ENCODE data around the gene SLIT3.

SLIT3 gene

DNA sequence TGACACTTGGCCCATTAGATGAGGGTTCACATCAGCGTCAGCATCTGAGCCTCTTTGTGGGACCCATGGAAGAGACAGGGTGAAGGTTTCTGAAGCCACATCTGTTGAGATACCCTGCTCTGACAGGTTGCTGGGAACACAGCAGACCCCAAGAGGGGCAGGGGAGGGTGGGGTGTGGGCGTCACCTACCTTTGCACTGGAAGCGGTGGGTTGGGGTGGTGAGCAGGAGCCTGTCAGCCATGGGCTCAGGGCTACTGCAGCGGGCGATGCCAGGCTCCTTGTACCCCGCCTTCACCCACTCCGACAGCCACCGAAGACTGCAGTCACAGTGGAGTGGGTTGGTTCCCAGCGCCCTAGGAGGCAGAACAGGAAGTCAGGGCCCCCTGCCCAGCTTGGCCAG is 590.2 kb downstream of the SLIT3 start:
- DNase-seq = no peak

DNA sequence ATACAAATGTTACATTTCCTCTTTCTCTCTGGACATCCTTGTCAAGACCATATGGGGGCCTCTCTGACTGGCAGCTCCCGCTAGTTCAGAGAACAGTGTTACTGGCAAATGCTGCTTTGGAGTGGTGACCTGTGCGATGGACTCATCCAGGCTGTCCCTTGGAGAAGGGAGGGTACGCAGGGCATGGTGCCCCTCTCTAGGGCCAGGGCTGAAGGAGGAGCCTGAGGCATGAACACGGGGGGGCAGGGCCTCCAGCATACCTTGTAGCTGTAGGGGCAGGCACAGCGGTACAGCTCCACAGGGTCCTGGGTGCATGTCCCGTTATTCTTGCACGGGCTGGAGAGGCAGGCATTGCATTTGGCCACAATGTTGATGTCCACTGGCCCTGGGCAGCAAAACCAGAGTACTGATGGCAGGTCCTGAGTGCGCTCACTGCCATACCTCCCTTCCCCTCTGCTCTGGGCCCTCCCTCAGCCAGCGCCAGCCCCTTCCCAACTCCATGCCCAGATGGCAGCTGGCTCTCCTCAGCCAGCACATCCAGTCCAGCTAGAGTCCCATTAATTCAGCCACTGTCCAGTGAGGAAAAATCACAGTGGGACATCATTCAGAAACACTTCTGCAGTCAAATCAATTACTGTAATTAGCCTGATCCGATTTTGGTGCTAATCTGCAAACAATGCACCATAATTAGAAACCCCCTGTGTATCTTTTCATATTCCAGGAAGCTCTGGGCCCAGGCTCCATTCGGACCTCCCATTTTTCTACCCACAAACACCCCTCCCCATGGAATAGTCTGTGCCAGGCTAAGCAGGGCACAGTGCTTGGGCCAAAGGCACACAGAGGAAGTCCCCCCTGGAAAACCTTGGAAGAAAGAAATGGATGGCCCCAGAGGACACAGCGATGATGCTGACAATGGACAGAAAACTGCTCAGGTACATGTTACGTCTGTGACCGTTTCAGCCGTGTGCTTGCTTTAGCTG is 592.9 kb downstream of the SLIT3 start:
- DNase-seq = no peak

DNA sequence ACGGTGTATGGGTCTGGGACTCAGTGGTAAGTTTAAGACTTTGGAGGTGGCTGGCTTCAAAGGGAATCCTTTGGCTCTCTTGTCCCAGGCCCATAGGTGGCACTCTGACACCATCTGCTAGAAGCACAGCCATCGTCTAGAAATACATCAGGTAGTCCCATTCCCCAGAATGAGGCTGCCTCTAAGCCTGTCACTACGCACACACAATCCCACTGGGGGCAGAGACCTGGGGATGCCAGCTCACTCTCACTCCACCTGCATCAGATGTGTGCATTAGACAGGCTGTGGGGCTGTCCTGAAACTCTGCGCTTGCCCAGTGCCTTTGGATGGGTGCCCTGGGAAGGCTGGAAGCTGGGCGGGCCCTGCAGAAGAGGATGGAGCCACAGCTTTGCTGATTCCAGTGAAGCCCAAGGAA is 594.3 kb downstream of the SLIT3 start:
- no peak for DNase-seq

DNA sequence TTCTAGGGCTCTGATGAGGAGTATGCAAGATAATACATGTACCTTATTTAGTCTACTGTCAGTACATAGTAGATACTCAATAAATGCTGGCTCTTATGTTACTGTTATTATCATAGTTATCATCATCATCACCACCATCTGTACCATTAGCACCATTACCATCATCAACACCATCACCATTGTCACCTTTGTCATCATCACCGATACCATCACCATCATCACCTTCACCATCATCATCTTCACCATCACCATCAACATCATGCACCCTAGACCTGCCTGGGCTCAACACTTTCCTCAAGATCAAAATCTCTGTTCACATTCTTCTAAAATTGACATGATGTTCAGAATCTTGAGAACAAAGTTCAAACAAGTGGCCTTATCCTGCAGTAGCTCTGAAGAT is 595.6 kb downstream of the SLIT3 start:
- no peak for DNase-seq

DNA sequence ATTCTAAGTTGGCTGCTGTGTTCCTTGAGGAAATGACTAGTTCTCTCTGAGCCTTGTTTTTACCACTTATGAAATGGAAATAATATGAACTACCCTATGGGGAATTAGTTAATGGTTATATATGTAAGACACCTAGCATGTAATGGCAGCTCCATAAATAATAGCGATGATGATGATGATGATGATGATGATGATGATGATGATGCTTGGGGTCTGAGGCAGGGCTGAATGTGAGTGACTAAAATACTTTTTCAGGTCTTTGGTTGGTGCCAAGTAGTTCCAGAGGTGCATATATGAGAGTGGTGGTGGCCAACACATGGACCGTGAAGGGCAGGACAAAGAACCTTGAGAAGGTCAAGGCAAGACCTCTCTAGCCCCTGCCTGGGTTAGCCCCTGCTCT is 598.4 kb downstream of the SLIT3 start:
- DNase-seq = no peak

DNA sequence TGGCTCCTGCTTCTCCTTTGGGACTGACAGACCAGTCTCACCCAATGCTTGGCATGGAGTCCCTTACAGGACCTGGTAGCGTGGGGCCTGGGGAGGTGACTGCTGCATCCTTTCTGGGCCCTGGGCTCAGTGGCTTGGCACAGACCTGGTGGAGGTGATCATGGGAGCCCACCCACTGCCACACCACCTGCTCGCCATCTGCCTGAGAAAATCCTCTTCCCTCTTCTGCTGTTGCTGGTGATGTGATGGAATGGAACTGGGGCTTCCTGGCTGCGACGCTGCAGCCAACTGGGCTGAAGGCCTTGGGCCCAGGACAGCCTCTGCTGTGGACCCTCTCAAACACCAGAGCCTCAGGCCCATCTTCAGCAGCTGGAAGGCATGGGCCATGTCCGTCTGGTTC is 599.3 kb downstream of the SLIT3 start:
- DNase-seq = no peak

DNA sequence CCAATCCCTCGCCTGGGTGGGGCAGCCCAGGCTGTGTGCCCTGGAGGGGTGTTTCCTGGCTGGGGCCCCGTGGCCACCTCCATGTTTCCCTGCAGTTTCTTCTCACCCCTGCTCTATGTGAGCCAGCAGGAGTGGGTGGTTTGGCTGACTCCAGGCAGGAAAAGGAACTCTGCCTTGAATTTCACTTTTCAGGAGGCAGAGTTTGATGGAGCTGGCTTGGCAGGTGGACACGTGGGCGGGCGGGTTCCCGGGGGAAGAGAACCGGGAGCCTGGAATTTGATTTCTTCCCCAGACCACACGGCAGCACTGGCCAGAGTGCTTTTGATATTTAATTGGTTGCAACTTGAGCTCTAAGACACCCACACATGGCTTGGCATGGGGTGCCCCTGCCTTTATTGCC is 601.9 kb downstream of the SLIT3 start:
- no peak for DNase-seq

DNA sequence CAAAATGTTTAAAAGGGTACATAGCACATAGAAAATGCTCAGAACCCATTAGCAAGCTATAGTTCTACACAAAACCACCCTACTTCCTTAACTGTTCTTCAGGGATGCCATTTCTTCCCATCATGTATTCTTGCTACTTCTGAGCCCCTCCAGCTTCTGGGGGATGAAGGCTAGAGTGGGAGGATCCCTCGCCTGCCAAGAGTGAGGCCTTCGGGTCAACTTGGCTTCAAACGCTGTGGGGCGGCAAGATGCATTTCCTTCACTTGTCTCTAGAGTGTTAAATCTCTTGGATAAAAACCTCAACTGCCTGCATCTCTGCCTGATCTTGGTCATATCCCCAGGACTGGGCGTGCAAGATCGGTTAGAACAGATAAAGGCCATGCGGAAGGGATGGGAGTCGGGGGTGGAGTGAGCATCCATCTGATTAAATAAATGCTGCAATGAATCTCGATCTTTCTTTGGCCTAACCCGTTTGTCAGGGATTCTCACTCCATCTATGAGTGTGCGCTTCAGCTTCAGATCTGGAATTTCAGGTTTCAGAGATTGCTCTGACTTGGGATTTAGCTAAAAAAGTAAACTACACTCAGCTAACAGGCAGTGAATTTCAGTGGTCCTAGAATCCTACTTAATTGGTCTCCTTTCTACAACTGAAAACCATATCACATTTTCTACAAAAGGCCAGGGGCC is 603.8 kb downstream of the SLIT3 start:
- DNase-seq = no peak

DNA sequence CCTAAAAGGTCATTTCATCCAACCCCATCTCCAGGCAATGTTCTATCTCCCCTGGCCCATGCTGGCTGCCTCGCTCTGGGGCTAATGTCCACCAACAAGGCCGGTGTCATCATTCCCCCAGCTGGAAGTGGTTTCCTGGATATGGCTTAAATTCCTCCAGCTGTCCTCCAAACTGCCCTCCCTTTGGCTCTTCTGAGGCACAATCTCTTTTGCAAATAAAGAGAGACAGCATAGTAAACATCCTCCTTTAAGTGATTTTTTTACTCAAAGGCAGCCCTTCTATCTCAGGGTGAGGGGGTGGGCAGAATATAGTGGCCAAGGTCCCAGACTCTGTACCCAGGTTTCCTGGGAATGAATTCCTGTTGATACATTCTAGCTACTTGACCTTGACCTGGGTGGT is 604.3 kb downstream of the SLIT3 start:
- DNase-seq = no peak

DNA sequence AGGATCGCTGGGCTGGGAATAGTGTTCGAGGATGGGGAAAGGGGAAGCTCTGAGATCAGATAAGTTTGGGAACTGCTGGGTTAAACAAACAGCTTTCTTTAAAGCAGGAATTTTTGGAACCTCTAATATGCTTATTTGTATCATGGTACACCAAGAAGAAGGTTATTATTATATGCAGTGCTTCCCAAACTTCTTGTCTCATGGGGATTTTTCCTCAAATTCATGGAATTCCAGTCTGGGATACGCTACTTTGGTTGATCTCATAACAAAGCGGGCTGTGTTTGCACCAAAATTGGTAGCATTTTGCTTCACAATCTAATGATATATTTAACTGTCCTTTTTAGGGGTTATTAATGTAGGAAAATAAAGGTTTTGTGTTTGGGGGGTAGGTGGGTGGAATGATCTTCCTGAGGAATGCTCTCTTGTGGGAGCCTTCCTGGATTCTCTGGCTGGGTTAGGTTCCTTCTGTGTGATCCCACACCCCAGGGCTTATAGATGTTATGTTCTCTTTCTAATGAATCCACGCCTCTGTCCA is 605.6 kb downstream of the SLIT3 start:
- DNase-seq = no peak

DNA sequence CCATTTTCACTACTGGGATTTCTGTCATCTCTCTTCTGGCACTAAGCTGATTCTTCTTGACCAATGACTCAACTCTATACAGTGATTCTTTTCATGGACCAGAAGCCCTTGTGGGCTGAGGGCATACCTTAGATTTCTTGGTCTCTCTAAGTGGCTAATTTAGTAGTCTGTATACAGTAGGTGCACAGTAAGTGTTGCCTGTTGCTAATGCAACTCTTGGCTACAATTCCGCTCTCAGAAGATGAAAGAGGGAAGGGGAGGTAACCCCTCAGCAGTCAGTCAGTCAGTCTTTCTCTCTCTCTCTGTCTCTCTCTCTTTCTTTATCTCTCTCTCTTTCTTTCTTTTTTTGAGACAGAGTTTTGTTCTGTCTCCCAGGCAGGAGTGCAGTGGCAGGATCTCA is 606.6 kb downstream of the SLIT3 start:
- no peak for DNase-seq

DNA sequence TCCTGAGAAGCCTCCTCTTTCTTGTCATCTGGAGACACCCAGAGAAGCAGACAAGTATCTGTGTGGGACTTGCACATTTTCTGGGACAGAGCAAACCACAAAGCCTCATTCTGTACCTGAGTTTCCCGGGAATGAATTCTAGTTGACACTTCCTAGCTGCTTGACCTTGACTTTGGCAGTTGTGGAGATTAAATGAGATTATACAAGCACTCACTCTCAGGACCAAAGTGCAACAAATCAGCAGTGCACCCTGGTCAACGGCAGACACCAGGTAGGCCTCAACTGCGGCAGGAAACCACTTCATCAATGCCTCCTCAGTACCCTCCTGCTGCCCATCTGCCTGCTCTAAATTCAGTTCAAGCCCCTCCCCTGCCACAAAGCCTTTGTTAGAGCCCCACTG is 607.1 kb downstream of the SLIT3 start:
- no peak for DNase-seq

DNA sequence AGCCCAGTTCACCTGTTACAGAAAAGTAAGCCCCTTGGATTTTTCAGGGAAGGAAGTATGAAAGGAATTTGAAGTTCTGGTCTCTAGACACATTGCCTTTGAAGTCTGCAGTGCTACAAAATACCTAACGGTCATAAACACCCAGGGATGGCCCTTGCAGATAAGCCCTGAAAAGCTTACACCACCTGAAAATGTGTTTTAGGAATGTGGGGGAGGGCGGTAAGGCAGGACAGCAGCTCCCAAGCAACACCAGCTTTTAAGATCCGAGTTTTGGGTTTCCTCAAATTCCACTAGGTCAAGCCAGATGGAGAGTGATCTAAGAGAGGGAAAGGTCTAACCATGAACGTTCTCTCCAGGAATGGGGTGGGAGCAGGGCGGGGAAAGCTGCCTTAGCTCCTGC is 607.6 kb downstream of the SLIT3 start:
- DNase-seq = no peak

DNA sequence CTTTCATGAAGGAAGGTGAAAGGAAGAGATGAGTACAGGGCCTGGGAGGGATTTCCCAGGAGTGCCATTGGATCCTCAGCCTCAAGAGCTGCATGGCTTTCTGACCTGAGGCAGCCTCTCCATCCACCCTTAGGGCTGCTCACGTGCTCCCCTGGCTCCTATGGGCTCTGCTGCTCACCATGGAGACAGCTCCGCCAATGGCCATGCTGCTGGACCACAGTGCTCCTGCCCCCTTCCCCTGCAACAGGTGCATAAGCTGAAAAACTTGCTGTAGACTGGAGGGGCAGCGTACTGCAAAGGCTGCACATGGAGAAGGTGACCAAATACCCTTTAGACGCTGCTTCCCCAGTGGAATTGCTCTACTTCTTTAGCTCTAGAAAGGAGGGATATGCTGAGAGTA is 609.0 kb downstream of the SLIT3 start:
- DNase-seq = no peak

DNA sequence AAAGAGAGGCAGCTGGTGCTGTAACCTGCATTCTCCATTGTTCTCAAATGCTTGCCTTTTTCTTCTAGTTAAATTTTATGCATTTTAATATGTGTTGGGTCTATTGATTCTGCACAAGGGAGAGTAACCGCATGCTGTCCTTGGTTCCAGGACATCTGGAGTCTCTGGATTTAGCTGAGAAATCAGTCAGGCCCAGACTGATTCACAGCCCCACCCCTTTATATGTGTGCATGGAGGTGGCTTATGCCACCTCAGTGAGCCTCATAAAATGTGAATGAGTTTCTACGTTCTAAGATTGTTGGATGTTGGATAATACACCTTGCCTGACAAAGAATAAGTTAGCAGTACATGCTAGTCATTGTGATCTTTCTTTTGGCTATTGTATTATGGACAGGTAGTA is 611.7 kb downstream of the SLIT3 start:
- no peak for DNase-seq

DNA sequence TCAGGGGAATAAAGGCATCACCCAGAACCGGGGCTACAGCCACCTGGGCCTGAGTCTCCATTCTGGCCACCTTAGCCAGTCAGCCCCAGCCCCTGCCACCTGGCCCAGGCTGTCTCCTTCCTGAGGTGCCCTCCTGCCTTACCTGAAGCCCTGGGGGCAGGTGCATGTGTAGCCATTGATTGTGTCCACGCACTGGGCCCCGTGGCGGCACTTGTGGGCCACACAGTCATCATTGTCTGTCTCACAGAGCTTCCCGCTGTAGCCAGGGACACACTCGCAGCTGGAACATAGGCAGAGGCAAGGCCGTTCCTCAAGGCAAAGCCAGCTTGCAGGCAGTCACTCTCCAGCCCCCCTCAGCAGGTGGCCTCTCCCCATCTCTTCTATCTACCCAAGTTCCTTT is 614.1 kb downstream of the SLIT3 start:
- DNase-seq = no peak

DNA sequence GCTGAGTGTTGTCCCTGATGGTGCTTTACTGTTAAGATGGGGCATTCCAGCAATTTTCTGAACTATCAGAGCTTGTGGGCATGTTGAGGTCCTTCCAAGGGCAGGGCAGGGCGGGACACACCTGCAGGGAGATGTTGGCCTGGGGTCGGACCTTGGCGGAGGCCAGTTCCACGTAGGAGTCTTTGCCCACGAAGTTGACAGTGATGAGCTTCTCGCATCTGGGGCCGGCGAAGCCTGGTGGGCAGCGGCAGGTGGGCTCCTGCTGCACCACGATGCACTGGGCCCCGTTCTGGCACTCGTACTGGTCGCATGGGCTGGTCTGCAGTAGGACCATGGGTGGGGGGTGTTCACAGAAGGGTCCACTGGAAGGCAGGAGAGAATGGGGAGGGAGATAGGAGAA is 615.4 kb downstream of the SLIT3 start:
- DNase-seq = no peak

DNA sequence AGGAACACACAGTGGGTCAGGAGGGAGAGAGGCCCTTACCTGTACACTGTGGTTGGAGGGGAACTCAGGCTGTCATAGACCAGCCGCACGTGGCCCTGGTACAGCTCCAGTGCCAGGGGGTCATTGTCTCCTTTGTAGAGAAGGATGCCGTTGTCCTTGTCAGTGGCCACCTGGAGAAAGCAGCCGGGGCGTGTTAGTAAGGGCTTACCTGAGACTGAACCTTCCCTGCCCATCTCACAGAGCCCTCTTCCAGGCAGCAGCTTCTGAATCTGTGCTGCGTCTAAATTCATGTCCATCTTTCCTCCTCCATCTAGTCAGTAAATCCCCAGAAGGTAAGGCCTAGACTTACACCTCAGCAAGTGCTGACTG is 617.0 kb downstream of the SLIT3 start:
- no peak for DNase-seq

DNA sequence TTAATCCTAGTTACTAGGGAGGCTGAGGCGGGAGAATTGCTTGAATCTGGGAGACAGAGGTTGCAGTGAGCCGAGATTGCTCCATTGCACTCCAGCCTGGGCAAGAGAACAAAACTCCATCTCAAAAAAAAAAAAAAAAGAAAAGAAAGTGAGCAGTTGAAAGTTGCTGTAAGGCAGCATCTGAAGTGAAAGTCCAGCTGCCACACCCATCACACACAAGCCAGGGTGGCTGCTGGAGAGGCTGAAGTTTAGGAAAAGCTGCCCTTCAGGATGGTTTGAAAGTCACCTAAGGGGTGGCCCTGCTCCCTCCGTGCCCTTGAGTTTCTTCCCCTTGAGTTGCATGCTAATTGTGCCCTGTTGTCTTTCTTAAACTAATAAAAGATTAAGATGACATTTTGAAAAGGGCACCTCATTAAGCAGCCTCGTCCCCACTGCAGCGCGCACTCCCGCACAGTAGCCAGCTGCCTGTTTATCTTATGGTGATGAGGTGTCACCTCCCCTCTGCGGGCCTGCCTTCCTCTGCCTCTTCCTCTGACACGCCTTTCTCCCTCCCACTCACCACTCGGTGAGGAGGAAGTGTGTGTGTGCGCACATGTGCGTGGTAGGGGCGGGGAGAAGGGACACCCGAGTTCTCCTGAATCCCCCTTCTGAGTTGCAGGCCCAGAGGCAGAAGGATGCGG is 617.6 kb downstream of the SLIT3 start:
- DNase-seq = no peak

DNA sequence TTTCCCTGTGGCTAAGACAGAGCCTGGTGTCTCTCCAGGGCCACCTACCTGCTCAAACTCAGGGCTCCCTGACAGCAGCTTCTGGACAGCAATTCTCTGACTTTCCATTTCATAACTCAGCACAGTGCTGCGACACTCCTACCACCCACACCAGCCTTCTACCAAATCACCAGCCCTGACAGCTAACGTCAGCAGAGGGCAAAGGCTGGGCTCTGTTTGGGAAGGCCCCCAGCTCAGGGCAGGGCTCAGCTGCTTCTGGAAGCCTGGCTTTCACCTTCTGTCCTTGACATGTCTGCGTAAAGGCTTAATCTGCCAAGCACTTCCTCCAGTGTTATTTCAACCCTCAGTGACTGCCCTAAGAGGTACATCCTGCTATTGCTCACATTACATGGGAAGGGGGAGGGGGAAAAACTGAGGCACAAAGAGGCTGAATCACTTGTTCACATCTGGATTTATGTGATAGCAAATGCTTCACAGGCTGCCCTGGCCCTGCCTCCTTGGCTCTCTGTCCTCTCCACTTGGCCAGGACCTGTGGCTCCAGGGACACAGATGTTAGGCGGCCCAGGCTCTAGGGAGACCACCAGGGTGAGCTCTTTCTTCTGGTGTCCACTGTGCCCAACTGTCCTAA is 619.3 kb downstream of the SLIT3 start:
- no peak for DNase-seq

DNA sequence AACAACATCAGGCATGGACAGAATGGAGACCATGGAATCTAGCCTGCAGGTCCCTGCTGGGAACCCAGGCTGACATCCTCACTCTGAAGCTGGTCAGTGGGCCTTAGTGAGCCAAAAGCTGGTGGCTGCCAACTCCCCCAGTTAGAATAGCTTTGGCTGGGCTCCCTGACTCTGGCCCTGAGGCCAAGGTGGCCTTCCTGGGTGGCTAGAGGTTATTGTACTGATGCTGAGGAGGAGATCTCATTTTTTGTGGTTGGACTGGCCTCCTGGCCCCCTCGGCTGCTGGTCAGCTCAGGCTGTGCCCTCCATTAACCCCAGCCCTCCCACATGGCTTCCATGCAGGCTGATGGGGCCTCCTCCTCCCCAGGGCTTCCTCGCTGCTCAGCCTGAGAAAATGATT is 620.5 kb downstream of the SLIT3 start:
- DNase-seq = no peak

DNA sequence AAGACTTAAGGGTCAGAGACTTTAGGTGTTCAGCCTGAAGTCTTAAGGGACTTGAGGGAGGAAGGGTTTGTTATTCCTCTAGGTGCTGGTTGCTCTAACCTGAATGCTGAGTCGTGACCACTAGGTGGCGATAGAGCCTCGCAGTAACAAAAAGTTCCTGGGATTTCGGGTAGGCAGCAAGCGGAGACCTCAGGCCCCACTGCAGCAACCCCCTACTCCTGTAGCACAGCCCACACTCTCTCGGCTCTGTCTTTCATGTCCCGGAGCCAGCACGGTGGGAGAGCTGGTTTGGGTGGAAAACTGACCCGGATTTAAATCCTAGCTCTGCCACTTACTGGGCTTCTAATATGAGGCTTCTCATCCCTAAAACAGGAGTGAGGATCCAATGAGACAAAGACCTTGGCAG is 621.4 kb downstream of the SLIT3 start:
- peak; percentile 2 for DNase-seq

DNA sequence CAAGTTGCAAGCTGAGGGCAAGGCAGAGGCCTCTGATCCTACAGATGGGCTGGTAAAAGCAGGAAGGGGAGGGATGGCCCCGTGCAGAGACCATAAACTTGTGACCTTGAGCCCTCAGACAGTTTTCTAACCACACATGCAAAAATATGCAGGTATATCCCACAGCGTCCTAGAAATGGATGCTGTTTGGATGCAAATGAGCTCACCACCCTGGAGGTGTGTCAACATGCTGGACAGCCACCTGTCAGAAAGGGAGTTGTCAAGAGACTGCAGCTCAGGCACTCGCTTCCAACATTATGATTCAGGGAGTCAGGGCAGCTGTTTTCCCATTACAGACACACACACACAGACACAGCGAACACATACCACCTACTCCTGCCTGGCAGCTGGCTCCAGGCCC is 624.4 kb downstream of the SLIT3 start:
- no peak for DNase-seq
